GM06990 (cell line): ENCODE data around the gene MYO7B.

ENCODE experiments used
- DNase-seq: peaks from one replicate; pipeline ENCODE4 v3.0.0-alpha.2; 2011; ENCODE audit not compliant: insufficient read length; ENCODE audit errors: extremely low read depth
- H3K27me3 ChIP-seq: replicated peaks from 2 replicates; pipeline ENCODE4 v1.6.0; 2011; ENCODE audit warnings: low read length; ENCODE audit not compliant: control insufficient read depth, insufficient read depth
- H3K36me3 ChIP-seq: 2 replicates; pipeline ENCODE4 v1.5.1; 2011; ENCODE audit warnings: low read length; ENCODE audit not compliant: control insufficient read depth, insufficient read depth
- H3K4me3 ChIP-seq: replicated peaks from 2 replicates; pipeline ENCODE4 v1.5.1; 2011; ENCODE audit warnings: low read depth, mild to moderate bottlenecking, control low read depth, low read length
- TF ChIP-seq, protein P1 (sequence below): IDR thresholded peaks from 2 replicates; pipeline ENCODE4 v1.5.1; 2011; ENCODE audit warnings: low read length, control low read depth, mild to moderate bottlenecking, inconsistent platforms; ENCODE audit not compliant: insufficient read depth, poor library complexity, severe bottlenecking

The MYO7B gene

DNA sequence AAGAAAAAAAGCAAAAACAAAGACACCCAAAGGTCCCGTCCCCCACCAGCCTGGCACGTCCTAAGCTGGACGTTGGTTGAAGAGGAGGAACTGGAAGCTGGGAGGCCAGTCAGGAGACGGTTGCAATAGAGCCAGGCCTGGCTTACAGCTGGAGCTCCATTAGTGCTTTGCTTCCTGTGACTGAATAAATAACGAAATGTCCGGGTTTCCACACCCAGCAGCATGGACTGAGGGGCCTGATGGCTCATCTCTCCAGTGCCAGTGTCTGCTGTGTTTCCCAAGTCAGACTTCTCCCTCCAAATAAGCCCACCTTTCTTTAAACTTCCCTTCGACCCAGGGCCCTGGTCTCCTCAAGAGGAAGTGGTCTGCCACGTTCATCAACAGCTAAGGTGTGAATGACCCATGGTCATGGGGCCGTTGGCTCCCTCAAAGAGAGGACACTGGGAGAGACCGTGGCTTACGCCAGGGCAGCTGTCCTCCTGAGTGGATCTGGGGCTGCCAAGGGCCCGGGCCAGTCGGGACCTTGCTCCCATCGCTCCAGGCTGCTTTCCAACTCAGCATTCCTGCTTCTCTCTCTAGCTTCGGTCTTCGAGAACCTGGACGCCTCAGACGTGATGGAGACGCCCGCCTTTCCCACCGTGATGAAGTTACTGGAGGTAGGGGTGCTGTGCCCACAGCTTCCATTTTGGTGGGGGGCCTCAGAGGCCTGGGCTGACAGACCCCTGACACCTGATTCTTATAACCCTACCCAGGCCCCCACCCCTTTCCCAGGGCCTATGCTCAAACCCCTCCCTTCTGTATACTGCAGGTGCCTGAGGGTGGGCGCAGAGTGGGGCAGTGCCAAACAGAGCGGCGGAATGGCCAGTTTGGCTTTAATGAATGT, 44.9 kb downstream of the MYO7B start:
- TF ChIP-seq, protein P1, sequence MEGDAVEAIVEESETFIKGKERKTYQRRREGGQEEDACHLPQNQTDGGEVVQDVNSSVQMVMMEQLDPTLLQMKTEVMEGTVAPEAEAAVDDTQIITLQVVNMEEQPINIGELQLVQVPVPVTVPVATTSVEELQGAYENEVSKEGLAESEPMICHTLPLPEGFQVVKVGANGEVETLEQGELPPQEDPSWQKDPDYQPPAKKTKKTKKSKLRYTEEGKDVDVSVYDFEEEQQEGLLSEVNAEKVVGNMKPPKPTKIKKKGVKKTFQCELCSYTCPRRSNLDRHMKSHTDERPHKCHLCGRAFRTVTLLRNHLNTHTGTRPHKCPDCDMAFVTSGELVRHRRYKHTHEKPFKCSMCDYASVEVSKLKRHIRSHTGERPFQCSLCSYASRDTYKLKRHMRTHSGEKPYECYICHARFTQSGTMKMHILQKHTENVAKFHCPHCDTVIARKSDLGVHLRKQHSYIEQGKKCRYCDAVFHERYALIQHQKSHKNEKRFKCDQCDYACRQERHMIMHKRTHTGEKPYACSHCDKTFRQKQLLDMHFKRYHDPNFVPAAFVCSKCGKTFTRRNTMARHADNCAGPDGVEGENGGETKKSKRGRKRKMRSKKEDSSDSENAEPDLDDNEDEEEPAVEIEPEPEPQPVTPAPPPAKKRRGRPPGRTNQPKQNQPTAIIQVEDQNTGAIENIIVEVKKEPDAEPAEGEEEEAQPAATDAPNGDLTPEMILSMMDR = no peak
- no peaks in the 10 kb centered on the region for H3K27me3 ChIP-seq
- DNase-seq = no peak
- H3K36me3 ChIP-seq = no peaks in the 10 kb centered on the region
- H3K4me3 ChIP-seq = no peak overlapping the region

DNA sequence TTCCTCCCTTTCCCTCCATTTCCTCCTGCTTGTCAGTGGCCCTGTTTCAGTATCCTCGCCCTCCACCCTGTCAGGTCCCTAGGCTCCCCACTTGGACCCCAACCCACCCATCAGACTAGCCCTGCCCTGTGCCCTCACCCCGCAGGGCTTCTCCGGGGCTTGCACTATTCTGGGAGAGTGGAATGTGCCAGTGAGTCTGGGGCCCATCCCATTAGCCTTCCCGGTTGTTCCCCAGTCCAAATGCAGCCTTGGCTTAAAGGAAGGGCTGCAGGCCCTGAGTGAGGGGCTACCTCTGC, 45.5 kb downstream of the MYO7B start:
- TF ChIP-seq, protein P1 = no peak
- H3K36me3 ChIP-seq = no peaks in the 10 kb centered on the region
- no peaks in the 10 kb centered on the region for H3K27me3 ChIP-seq
- no peak for DNase-seq
- H3K4me3 ChIP-seq = no peak overlapping the region

DNA sequence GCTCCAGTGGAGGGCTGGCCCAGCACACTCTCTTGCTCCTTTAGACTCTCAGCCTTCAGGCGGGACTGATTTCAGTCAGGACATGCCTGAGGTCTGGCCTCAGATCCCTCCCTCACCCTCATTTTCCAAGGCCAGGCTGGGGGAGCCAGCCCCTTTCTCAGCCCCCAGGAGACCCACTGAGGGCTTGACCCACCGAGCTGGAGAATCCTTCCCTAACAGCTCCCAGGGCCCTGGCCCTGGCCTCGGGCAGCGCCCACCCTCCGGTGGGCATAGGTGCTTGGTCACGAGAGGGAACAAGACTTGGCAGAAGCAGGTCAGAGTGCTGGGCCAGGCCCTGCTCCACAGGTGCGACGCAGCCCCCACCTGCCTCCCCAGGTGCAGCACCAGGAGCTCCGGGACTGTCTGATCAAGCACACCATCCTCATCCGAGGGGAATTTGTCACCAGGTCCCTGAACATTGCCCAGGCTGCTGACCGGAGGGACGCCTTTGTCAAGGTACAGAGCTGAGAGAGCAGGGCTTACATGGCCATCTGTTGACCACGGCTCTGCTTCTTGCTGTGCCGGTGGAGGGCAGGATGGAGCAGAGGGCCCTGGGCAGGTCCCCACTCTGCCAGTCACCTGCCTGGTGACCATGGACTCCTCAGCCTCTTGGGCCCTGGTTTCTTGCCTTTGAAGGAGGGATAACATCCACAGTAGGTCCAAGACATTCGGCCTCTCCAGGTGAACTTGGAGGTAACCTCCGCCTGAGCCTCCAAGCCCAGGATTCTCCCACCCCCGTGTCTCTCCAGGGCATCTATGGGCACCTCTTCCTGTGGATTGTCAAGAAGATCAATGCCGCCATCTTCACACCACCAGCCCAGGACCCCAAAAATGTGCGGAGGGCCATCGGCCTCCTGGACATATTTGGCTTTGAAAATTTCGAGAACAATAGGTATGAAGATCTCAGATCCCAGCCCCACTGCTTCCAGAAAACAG, 46.3 kb downstream of the MYO7B start:
- Histone ChIP-seq H3K4me3 (no peak overlapping the region), H3K27me3 (no peaks in the 10 kb centered on the region), H3K36me3 (no peaks in the 10 kb centered on the region)
- TF ChIP-seq, protein P1 = no peak
- no peak for DNase-seq

DNA sequence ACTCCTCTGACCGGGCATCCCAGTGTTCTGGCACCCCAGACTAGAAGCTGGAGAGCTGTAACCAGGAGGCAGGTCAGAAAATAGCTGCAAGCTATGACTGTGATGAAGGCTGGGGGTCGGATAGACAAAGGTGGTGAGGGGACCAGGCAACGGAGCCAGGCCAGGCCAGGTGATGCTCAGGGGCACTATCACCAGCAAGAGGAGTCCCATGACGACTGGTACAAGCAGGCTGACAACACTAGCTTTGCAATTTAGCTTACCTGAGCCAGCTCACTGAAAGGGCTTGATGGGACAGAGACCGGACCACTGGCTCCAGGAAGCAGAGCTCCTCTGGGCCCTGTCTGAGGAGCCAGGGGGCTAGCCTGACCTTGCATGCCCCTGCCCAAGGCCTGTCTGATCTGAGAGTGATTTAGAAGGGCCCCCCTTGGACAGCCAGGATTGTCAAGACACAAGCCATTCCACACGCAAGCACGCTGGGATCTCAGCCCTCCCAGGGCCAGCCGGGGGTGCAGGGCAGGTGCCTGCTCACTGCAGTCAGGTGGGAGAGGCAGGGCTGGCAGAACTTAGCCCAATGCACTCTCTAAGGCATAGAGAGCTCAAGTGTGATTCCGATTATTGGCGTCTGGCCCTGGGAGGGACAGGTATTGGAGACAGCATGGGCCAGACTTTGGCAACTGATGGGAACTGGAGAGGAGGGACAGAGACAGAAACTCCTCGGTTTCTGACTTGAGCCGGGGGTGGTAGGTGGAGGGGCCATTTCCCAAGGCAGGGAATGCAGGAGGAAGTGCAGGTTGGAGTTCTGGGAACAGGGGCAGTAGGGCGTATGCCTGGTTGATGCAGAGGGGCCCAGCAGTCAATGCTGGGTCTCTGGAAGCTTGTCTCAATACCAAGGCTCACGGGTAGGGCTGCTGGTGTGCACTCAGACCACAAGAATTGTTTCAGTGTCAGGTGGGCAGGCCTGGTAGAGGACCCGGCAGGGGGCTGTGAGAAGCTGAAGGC, 47.7 kb downstream of the MYO7B start:
- Histone ChIP-seq H3K4me3 (no peak overlapping the region), H3K36me3 (no peaks in the 10 kb centered on the region), H3K27me3 (no peaks in the 10 kb centered on the region)
- TF ChIP-seq, protein P1 = no peak
- no peak for DNase-seq

DNA sequence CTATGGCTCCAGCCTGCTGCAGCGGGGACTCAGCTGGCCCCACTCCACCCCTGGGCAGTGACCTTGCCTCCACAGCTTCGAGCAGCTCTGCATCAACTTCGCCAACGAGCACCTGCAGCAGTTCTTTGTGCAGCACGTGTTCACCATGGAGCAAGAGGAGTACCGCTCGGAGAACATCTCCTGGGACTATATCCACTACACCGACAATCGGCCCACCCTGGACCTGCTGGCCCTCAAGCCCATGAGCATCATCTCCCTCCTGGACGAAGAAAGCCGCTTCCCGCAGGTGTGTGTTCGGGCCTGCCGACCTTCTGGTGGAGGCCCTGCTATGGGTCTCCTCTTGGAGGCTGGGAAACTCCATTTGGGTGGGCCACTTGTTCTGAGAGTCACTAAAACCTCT, 48.6 kb downstream of the MYO7B start:
- TF ChIP-seq, protein P1 = no peak
- no peak overlapping the region for H3K4me3 ChIP-seq
- H3K27me3 ChIP-seq = no peaks in the 10 kb centered on the region

More for the DNA sequence above, 48.6 kb downstream of the MYO7B start:
- H3K36me3 ChIP-seq = no peaks in the 10 kb centered on the region
- DNase-seq = no peak
